ENCODE measurements around the gene TXNDC17. TPM values are rescaled to one million over a fixed set of nuclear protein-coding genes. Genes with fewer than 3 reads are reported as not detected.

TXNDC17 gene
- total and polyA plus RNA-seq, 2 of the 13 experiments (the other 11 are each of a cell fraction or from before 2014, with no cell fraction given), result 188 to 266 TPM

- TF ChIP-seq, protein P1, sequence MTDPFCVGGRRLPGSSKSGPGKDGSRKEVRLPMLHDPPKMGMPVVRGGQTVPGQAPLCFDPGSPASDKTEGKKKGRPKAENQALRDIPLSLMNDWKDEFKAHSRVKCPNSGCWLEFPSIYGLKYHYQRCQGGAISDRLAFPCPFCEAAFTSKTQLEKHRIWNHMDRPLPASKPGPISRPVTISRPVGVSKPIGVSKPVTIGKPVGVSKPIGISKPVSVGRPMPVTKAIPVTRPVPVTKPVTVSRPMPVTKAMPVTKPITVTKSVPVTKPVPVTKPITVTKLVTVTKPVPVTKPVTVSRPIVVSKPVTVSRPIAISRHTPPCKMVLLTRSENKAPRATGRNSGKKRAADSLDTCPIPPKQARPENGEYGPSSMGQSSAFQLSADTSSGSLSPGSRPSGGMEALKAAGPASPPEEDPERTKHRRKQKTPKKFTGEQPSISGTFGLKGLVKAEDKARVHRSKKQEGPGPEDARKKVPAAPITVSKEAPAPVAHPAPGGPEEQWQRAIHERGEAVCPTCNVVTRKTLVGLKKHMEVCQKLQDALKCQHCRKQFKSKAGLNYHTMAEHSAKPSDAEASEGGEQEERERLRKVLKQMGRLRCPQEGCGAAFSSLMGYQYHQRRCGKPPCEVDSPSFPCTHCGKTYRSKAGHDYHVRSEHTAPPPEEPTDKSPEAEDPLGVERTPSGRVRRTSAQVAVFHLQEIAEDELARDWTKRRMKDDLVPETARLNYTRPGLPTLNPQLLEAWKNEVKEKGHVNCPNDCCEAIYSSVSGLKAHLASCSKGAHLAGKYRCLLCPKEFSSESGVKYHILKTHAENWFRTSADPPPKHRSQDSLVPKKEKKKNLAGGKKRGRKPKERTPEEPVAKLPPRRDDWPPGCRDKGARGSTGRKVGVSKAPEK (CRISPR knock-in tag; IDR thresholded peaks at IDR 0.05; ENCODE audit: borderline replicate concordance), result 0 out of 2 replicates have a peak, but pooled peaks have one; percentile 69
- TF ChIP-seq ZSCAN25 (CRISPR knock-in tag; IDR thresholded peaks at IDR 0.05) (0 out of 2 replicates have a peak, but pooled peaks have one; percentile 35), HMGXB4 (CRISPR knock-in tag; IDR thresholded peaks at IDR 0.05; ENCODE audit: borderline replicate concordance in 1 of 2, low read depth in 1 of 2) (peak; percentile 70 to 81), KLF11 (CRISPR knock-in tag; IDR thresholded peaks at IDR 0.05) (peak; percentile 46; the same call in 1 of the 2 replicates), CAMTA2 (CRISPR knock-in tag; IDR thresholded peaks at IDR 0.05; ENCODE audit: borderline replicate concordance) (0 out of 2 replicates have a peak, but pooled peaks have one; percentile 29), RXRB (CRISPR knock-in tag; IDR thresholded peaks at IDR 0.05; ENCODE audit: borderline replicate concordance) (peak; percentile 44; the same call in 1 of the 2 replicates), NFKBIZ (CRISPR knock-in tag; IDR thresholded peaks at IDR 0.05) (0 out of 2 replicates have a peak, but pooled peaks have one; percentile 24), BORCS8-MEF2B (CRISPR knock-in tag; IDR thresholded peaks at IDR 0.05) (peak; percentile 44; the same call in 1 of the 2 replicates), ZNF501 (CRISPR knock-in tag; IDR thresholded peaks at IDR 0.05) (peak; percentile 55; the same call in 1 of the 2 replicates), PHF5A (CRISPR knock-in tag; IDR thresholded peaks at IDR 0.05; ENCODE audit: low read depth, unreplicated experiment) (no peak), ZNF33B (CRISPR knock-in tag; IDR thresholded peaks at IDR 0.05) (0 out of 2 replicates have a peak, but pooled peaks have one; percentile 31), FOXC1 (CRISPR knock-in tag; IDR thresholded peaks at IDR 0.05; ENCODE audit: borderline replicate concordance) (0 out of 2 replicates have a peak, but pooled peaks have one; percentile 49), SPEN (CRISPR knock-in tag; IDR thresholded peaks at IDR 0.05; ENCODE audit: low read depth) (0 out of 2 replicates have a peak, but pooled peaks have one; percentile 48), ZNF703 (CRISPR knock-in tag; IDR thresholded peaks at IDR 0.05; ENCODE audit: borderline replicate concordance) (no peak)
- TF ChIP-seq, protein P2, sequence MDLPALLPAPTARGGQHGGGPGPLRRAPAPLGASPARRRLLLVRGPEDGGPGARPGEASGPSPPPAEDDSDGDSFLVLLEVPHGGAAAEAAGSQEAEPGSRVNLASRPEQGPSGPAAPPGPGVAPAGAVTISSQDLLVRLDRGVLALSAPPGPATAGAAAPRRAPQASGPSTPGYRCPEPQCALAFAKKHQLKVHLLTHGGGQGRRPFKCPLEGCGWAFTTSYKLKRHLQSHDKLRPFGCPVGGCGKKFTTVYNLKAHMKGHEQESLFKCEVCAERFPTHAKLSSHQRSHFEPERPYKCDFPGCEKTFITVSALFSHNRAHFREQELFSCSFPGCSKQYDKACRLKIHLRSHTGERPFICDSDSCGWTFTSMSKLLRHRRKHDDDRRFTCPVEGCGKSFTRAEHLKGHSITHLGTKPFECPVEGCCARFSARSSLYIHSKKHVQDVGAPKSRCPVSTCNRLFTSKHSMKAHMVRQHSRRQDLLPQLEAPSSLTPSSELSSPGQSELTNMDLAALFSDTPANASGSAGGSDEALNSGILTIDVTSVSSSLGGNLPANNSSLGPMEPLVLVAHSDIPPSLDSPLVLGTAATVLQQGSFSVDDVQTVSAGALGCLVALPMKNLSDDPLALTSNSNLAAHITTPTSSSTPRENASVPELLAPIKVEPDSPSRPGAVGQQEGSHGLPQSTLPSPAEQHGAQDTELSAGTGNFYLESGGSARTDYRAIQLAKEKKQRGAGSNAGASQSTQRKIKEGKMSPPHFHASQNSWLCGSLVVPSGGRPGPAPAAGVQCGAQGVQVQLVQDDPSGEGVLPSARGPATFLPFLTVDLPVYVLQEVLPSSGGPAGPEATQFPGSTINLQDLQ (CRISPR knock-in tag; IDR thresholded peaks at IDR 0.05), result no peak
- TF ChIP-seq, protein P3, sequence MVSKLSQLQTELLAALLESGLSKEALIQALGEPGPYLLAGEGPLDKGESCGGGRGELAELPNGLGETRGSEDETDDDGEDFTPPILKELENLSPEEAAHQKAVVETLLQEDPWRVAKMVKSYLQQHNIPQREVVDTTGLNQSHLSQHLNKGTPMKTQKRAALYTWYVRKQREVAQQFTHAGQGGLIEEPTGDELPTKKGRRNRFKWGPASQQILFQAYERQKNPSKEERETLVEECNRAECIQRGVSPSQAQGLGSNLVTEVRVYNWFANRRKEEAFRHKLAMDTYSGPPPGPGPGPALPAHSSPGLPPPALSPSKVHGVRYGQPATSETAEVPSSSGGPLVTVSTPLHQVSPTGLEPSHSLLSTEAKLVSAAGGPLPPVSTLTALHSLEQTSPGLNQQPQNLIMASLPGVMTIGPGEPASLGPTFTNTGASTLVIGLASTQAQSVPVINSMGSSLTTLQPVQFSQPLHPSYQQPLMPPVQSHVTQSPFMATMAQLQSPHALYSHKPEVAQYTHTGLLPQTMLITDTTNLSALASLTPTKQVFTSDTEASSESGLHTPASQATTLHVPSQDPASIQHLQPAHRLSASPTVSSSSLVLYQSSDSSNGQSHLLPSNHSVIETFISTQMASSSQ (IDR thresholded peaks at IDR 0.05; ENCODE audit: low read depth), result no peak
- TF ChIP-seq, protein P3 (CRISPR knock-in tag; IDR thresholded peaks at IDR 0.05; ENCODE audit: borderline replicate concordance), result no peak
These were observed 25.2 kb downstream of the TXNDC17 start (continued) for GRCh38 chr17:6666077-6666521.

Data from HepG2 (cell line).